Activated CD4-positive, CD25-positive, alpha-beta regulatory T cell treated with anti-CD3 and anti-CD28 coated beads, Interleukin-2, amount 50 U/mL, for 16 hours (primary cell): Measurements from ENCODE around the gene CHRM4.

Experiments
- DNase-seq: peaks from one replicate; pipeline ENCODE4 v3.0.0-alpha.2; 2020; ENCODE audit warnings: low read depth, low spot score

CHRM4 gene

DNA sequence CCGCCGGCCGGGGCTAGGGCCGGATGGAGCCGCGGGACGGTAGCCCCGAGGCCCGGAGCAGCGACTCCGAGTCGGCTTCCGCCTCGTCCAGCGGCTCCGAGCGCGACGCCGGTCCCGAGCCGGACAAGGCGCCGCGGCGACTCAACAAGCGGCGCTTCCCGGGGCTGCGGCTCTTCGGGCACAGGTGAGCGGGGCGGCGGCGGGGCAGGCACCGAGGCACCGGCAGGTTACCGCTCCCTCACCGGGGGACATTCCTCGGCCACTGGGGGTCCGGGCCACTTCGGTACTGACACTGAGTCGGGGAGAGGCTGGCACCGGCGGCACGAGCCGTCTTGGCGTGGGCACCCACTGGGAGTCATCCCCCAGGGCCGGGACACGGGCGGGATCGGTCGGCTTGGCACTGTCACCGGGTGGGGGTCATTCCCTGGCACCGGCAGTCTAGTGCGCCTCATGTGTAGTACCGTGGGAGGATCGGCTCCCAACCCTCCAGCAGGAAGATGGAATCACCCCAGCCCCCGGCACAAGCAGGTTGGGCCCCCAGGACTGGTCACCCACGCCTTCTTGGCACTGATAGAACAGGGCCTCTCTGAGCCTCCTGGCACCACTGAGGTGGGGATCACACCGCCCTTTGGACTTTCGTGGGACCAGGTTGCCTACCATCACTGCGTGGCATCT, 43.8 kb downstream of the CHRM4 start:
- DNase-seq = no peak

- DNase-seq = peak; percentile 78
Observed at GRCh38 chr11:46346886-46347636, 44.5 kb downstream of the CHRM4 start, which contains the start of gene DGKZ. Gene DGKZ (plus strand): TSS chr11:46347463. CDS start chr11:46347660, 197 bp downstream.

DNA sequence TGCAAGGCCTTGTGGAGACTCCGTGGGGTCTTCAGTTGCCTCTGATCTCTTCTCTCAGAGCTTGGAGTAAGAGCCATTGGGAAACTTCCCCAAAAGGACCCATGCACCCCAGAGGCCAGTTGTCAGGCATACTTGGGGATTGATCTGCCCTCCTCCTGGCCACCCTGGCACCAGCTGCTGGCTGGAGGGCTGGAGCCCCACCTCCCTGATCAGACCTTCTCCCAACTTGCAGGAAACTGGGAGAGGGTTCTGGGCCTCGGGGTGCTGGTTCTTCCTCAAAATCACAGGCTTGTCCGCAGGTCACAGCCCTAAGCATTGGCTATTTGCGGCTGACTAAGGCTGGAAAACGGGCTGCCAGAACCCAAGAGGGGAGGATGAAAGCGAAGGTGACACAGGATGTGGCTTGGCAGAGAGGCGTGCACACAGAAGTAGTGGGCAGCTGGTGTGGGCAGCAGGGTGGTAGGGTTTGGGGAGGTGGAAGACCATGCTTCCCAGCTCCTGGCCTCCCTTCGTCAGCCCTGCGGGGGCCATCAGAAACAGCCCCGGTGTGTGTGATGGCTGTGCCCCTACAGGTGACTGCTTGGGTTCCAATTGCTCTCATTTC, 45.6 kb downstream of the CHRM4 start:
- no peak for DNase-seq

GRCh38 chr11:46345131-46345597, 46.4 kb downstream of the CHRM4 start:
- DNase-seq = no peak

- DNase-seq = no peak
Observed at GRCh38 chr11:46343520-46343919, 48.1 kb downstream of the CHRM4 start.

DNA sequence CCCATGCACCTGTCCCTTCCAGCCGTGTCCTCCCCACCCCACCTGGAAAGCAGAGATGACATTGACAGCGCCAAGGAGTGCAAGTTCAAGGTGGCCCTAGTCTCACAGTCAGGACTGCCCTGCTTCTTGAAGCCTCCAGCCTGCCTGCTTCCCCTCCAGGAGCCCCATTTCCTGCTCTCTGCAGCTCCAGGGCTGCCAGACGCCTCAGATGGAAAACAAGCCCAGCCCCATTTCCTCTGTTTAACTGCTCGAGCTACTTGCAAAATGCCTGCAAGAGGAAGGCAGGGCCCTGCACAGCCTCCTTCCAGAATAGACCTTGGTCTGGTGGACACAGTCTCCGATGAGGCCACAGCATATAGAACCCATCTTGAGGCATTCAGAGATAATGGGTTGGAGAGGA, 49.3 kb downstream of the CHRM4 start:
- DNase-seq = no peak

DNA sequence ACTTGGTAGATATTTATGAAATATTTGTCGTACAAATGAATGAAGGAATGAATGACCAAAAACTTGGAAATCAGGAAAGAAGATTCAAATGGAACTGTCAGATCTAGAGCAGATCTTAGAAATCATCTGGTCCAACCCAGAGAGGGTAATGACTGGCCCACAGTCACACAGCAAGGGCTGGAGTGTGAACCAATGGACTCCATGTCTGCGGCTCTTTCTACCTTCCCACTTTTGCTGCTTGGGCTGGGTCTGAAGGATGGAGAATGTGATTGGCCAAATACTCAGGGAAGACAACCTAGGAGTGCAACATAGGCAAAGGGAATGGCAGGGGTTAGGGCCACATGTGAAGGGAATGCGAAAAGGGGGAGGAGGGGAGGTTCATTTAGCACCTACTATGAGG, 50.1 kb downstream of the CHRM4 start:
- no peak for DNase-seq

- no peak for DNase-seq
Observed at GRCh38 chr11:46339816-46340215, 51.8 kb downstream of the CHRM4 start.

- DNase-seq = no peak
Observed at GRCh38 chr11:46338988-46339666, 52.4 kb downstream of the CHRM4 start.

DNA sequence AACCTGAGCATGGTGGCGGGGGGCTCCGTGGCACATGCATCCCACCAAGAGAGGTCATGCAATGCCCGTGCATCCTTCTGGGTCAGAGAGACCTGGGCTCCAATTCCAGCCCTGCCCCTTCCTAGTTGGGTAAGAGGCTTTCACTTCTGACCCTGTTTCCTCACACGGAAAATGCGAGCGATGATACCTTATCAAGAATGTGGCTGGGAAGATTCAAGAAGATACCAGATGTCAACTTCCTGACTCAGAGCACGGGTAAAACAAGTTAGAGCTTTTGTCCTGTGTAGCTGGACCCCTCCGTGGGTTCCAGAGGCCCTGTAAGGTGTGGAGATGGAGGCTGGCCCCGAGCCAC, 53.0 kb downstream of the CHRM4 start:
- no peak for DNase-seq

DNA sequence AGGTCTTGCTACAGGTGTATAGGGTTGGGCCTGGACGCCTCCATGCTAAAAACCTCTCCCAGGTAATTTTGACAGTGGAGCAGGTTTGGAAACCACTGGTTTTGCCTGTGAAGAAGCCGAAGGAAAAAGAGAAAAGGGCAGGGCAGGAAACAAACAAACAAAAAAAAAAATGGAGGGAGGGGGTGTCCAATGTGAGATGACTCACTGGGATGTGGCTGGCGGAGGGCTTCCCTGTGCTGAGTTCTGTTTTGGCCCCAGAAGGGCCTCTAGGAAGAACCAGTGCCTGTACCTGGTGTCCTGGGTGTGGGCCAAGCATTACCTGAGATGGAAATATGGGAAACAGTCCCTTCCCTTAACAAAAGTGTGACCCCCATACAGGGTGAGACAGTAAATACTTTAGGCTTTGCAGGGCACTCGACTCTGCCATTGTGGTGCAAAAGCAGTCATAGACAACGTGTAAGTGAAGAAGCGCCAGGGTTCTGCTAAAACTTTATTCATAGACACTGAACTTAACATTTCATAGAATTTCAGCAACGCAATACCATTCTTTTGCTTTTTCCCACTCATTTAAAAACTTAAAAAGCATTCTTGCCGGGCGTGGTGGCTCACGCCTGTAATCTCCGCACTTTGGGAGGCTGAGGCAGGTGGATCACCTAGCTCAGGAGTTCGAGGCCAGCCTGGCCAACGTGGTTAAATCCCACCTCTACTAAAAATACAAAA, 53.8 kb downstream of the CHRM4 start:
- DNase-seq = no peak

GRCh38 chr11:46336563-46337180, 54.9 kb downstream of the CHRM4 start:
- no peak for DNase-seq

DNA sequence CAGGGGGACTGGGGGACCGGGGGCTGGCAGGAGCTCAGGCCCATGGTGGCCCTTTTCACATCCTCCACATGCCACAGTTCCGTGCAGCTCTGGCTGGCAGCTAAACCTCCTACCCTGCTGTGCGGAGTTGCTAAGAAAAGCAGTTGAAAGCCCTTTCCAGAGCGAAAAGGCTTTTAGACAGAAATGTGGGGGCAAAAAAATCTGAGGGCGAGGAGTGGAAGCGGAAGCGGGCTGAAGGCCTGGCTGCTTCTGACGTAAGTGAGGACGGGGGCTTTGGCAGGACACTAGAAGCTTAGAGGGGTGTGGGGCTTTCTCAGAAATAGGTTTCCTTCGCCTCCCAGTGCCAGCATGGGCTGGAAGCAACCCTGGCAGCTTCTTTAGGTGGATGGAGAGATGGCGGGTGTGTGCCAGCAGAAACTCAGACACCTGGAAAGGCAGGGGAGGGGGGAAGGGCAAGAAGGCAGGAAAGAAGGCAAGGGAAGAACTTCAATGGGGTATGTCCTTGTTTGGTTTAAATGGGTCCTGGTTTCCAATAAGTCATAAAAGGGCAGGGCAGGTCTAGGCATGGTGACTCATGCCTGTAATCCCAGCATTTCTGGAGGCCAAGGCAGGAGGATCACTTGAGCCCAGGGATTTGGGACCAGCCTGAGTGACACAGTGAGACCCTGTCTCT, 55.5 kb downstream of the CHRM4 start:
- DNase-seq = no peak

DNA sequence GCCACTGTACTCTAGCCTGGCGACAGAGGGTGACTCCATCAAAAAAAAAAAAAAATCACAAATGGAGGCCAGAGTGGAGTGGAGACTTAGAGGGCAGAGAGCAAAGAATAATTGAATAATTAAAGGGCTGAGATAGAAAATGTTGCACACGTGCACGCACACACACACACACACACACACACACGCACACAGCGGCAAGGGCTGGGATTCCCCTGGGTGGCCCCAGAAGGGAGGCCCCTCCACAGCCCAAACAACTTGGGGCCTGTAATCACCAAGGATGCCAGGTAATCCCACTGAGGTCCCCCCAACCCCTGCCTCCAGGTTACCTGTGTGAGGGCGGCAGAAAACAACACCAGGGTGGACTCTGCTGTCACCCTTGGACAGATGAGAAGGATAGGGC, 56.3 kb downstream of the CHRM4 start:
- no peak for DNase-seq

DNA sequence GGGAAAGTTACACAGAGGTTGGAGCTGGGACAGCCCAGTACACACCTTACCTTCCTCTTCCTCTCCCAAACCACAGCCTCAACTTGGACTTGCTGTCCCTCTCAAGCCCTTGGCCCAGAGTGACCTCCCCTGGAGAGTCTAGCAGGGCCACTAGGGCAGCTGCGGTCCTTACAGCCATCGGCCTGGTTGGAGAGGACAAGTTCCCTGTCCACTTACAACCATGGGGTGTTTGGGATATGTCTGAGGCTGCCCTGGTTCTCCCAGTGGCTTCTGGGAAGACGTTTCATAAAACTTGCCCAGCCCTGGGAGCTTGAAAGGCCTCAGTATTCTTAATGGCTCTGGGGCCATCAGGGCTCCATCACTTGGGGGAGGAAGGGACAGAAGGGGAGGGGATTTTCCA, 57.4 kb downstream of the CHRM4 start:
- no peak for DNase-seq
